GDM1 (cell line): Measurements from ENCODE around the gene HDAC1.
"Not testable (repeated sequence)": the region's sequence is repeated elsewhere in the genome, so short reads cannot be mapped to it uniquely, and the experiment has no call there.

Experiments
- DNase-seq: peaks from one replicate; lab custom pipeline; 2025; lab: John Stamatoyannopoulos, UW

The HDAC1 gene

DNA sequence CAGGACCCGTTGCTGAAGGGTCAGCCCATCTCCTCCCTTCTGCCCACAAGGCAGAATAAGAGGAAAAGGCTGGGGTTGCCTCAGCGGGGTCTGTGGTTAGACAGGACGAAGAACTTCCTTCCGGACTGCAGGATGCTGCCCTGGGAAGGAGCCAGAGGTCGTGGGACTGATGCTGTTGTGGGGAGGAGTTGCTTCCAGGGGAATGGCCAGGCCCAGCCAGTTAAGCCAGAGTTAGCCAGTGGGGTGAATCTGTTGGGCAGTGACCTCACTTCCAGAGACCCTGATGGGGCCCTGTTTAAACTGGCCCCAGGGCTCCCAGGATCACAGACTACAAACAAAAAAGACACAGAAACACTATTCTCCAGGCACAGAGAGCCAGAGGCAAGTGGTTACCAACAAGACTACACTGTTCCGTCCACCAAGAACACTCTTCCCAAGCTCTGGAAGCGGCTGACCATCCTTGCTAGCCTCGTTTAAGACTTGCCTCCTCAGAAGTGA, 57.4 kb downstream of the HDAC1 start:
- peak; percentile 68 for DNase-seq

DNA sequence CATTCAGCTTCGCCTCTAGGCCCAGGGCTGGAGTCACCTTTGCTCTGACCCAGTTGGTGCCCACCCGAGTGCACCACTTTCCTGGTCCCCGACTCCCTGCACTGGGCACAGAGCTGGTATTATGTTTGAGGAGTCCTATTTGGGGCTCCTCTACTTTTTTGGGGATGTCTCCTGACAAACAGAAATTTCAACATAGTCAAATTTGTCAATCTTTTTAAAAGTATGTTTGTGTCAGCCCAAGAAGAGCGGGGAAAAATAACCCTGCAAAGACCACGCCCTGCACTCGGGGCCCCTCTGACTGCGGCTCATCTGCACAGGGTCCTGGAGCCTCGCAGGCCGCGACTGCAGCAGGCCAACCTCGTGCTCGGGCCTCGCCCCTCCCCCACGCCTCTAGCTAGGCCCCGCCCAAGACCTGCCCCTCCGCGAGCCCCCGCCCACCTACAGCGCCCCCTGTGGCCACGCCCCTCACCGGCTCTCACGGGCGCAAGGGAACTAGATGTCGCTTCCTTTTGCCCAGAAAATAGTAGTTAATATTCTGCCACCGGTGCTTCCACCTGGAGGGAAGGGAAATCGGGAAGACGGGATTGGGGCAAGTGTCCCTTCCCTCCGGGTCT, 59.0 kb downstream of the HDAC1 start:
- peak; percentile 83 for DNase-seq

DNA sequence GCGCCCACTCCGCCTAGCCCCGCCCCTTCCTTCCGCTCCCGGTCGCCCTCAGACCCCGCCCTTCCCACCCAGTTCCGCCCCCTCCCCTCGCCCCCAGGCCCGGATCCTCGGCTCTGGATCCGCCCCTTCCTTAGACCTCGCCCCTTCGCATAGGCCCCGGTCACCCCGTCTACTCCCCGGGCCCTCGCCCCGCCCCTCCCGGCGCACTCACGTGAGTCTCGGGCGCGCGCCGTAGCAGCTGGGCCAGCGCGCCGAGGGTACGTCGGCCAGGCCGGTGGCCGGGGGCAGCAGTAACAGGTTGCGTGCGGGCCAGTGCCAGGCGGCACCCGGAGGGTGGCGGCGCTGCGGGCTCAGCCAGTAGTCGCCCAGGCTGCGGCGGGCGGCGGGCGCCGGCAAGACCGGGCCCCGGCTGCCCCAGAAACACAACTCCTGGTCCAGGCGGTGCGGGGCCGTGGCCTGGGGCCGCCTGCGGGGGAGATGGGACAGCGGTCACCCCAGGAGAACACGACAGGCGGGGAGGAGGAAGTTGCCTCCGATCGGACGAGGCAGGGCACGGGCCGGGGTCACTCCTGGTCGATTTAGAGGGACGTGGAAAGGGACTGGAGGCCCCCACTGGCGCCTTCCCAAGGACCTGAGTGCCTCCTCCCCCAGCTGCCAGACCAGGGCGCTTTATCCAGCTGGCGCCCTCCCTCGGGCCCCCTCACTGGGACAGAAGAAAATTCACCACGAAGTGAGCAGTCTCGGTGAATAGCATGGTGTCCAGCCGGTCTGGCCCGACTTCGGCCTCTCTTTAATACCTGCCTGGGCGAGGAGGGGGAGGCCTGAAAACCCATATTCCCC, 59.7 kb downstream of the HDAC1 start:
- DNase-seq, result peak; percentile 93

DNA sequence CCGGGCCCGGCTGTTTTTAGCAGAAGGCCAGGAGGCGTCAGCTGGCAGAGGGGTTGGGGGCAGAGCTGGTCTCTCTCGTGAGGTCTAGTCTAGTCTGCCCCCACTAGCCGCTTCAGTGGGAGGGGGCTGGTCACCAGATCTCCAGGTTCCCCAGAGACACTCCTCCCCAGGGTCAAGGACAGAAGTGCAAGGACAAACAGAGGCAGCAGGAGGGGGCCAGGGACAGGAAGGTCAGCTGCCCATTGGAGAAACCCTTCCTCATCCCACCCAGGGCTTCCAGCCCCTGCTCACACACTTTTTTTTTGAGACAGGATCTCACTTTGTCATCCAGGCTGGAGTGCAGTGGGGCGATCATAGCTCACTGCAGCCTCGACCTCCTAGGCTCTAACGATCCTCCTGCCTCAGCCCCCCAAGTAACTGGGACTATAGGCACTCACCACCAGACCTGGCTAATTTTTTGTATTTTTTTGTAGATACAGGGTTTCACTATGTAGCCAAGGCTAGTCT, 60.4 kb downstream of the HDAC1 start:
- no peak for DNase-seq

DNA sequence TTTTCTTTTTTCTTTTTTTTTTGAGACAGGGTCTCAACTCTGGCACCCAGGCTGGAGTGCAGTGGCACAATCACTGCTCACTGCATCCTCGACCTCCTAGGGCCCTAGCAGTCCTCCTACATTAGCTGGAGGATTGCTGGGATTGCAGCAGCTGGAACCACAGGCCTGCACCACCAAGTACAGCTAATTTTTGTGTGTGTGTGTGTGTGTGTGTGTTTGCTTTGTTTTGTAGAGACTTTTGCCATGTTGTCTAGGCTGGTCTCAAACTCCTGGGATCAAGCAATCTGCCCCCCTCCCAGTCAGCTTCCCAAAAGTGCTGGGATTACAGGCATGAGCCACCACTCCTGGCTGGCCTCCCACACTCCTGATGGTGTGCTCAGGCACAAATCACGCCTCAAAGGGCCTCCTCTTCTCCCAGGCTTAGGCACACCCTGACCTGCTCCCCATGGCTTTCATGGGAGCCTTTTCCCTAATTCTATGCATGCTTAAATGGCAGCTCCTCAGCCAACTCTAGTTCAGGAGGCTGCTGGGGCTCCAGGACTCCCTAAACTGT, 61.0 kb downstream of the HDAC1 start:
- DNase-seq, result no peak

DNA sequence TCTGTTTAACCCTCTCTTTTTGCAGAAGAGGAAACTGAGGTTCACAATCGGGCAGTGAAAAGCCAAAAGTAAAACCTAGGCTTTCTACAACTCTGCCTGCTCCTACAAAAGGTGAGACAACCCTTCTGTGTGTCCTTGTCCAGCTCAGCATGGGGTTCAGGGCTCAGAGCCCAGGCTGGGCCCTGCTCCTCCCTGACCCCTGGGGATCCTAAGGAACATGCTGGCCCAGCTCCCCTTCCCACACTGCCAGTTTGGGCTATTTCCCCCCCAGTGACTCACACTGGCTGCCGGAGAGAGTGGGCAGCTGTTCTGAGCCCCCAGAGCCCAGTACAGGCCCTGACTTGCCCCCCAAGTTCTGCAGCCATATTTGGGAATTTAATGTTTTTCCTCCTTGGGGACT, 61.5 kb downstream of the HDAC1 start:
- no peak for DNase-seq

DNA sequence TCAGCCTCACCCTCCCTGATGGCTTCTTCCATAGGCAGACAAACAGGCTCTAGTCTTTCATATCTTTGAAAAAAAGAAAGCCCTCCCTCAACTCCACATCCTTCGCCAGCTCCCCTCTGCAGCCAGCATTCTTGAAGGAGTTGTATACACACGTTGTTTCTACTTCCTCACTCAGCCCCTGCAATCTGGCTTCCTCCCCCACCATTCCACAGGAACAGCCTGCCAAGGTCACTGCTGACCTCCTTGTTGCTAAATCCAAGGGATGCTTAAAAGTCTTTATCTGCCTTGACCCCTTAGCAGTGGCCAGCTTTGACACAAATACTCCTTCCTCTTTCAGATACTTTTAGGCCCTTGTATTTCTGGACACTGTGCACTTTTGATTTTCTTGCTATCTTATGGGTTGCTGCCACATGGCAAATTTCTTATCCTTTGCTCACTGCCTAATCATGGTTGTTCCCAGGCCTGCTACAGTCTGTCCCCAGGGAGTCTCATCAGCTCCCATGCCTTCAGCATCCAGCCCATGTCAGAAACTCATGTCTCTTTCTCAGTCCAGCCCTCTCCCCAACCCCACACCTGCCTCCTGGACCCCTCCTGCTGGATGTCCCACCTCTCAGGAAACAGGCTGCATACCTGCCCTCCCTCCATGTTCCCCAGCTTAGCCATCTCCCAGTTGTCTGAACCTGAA, 62.1 kb downstream of the HDAC1 start:
- no peak for DNase-seq

DNA sequence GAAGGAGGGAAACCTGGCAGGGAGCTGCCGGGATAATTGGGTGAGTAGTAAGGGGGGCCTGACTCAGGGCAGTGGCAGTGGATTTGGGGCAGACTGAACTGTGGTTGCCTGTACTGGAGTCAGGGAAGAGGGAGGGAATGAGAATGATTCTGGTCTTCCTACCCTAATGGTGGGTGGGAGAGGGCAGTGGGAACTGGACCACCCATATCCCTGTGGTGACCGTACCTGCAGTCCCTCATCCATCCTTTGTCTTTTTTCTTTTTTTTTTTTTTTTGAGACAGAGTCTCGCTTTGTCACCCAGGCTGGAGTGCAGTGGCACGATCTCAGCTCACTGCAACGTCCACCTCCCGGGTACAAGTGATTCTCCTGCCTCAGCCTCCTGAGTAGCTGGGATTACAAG, 63.9 kb downstream of the HDAC1 start:
- DNase-seq, result not testable (repeated sequence)

DNA sequence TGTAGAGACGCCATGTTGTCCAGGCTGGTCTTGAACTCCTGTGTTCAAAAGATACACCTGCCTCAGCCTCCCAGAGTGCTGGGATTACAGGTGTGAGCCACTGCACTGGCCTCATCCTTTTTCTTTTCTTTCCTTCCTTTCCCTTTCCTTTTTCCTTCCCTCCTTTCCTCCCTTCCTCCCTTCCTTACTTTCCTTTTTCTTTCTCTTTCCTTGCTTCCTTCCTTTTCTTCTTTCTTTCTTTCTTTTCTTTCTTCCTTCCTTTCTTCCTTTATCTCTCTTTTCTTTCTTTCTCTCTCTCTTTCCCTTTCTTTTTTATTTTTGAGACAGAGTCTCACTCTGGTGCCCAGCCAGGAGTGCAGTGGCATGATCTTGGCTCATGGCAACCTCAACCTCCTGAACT, 64.6 kb downstream of the HDAC1 start:
- no peak for DNase-seq

DNA sequence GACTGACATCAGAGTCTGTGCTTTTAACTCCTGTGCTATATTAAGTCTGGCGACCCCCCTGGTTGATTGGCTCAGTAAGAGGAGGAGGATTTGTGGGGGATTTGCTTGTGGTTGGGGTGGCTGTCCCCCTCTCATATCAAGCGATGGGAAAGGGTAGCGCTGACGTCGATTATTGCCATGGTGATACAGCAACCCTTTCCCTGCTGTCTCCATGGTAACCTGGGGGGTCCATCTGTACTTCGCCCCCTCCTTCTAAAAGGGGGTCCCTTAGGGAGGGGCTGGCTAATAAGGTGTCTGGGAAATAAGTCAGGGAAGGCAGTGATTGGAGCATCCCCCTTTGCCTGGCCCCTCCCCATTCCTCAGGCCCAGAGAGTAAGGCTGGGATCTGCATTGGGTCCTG, 65.7 kb downstream of the HDAC1 start:
- DNase-seq, result no peak

DNA sequence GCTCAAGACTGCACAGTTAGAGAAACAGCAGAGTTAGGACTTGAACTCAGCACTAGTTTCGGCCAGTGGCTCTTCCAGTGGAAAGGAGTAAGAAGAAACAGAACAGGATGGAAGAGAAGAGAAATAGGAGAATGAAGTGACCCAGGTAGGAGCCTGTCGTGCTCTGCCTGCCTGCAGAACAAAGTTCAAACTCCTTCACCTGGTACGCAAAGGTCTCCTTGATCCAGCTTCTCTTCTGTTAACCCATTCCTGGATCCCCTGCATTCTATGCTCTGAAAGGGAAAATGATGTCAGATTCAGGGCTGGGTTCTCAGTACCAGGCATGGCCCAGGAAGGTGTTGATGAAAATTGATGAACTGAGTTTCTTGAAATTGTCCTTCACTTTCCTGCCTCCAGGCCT, 66.6 kb downstream of the HDAC1 start:
- no peak for DNase-seq

DNA sequence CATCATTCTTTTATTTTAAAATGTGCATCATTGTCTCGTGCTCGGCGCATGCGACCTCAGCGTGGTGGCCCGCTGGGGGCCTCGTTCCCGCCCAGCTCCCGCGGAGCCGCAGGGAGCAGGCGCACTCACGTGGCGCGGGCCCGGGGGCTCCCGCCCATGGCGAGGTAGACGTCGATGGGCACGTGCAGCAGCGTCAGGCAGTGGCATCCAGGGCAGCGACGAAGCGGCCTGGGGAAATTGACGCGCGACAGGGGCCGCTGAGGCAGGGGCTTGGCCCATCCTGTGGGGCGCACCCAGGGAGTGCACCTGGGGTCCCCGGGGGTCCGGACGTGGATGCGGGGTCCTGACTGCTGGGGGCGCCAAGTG, 69.4 kb downstream of the HDAC1 start:
- no peak for DNase-seq

DNA sequence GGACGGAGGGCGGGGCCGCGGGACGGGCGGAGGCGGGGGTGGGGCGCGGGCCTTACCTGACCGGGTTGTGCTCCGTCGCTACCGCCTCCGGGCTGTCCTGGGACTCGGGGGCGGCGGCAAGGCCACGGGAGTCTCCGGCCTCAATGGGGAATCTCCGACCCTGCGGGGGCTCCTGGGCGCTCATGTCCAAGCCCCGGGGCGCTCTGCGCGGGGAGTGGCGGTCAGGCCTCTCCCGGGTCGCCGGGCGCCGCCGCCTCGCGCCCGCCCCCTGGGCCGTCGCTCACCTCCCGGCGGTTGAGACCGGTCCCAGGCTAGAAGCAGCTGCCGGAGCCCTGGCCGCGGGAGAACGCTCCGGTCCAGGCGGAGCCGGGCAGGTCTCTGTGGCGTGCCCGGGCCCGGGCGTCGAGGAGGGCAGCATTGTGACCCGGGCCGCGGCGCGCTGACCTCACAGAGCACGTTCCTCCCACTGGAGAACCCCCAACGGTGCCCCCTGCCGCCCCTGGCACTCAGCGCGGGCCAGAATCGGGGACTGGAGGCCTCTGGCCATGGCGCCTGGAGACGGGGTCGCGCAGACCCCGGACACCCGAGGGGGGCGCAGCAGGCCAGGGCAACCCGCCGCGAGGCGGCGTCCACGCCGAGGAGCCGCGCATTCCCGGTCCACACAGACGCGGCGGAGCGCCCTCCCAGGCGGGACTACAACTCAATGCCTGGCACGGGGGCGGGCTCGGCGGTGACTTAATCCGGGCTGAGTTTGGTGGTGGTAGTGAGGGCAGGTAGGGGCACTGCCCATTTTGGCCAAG, 70.0 kb downstream of the HDAC1 start:
- DNase-seq, result no peak

DNA sequence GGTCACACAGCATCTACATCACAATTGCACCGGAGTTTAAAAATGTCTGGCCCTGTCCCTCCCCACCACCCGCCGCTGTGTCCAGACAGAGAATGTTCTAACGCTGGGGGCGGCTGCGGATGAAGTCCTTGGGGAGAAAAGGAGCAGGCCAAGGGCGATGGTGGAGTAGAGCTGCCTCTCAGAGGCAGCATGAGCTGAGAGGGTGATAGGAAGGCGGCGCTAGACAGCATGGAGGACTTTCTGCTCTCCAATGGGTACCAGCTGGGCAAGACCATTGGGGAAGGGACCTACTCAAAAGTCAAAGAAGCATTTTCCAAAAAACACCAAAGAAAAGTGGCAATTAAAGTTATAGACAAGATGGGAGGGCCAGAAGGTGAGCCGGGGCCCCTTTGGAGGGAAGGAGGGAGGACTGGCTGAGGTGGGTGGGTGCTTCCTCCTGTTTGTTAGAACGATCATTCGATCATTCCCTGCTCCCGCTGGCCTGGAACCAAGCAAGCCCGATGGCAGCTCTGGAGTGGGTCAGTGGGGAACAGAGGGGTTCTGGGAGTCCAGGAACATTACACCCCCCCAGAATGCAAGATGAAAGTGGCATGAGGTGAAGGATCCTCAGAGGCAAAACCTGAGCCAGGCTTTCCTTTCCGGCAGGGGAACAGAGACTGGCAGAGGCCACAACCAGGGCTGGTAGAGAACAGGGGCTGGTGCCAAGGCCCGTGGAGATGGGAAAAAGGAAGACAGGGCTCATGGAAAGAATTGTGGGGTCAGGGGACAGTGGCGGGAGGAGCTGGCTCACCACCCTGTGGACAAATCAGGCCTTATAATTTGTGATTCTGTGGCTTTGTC, 70.8 kb downstream of the HDAC1 start, which contains the start of the genes FAM229A and TSSK3:
Gene FAM229A (minus strand): TSS at position 12 of the 840 bp plus-strand sequence. CDS start 394 bp downstream, outside the sequence.
Gene TSSK3 (plus strand): TSS at position 66 of the 840 bp plus-strand sequence. CDS start 163 bp downstream, at position 229.
- no peak for DNase-seq

DNA sequence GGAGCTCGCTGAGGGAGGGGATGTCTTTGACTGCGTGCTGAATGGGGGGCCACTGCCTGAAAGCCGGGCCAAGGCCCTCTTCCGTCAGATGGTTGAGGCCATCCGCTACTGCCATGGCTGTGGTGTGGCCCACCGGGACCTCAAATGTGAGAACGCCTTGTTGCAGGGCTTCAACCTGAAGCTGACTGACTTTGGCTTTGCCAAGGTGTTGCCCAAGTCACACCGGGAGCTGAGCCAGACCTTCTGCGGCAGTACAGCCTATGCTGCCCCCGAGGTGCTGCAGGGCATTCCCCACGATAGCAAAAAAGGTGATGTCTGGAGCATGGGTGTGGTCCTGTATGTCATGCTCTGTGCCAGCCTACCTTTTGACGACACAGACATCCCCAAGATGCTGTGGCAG, 71.8 kb downstream of the HDAC1 start:
- no peak for DNase-seq

DNA sequence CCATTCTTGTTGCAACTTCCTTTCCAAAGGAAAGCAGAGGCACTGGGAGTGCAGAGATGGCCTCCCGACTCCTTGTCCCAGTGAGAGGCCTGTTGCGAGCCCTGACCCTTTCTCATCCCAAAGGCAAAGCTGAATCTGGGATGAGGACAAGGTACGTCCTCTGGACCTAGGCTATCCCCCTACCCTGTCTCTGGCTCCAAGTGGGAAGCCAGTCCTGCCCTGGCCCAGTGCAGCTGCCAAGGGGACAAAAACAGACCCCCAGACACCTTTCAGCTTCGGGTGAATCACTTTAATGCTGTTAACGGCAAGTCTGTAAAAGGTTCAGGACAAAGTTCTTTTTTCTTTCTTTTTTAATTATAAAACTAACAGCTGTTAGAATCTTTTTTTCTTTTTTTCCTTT, 73.0 kb downstream of the HDAC1 start:
- no peak for DNase-seq

DNA sequence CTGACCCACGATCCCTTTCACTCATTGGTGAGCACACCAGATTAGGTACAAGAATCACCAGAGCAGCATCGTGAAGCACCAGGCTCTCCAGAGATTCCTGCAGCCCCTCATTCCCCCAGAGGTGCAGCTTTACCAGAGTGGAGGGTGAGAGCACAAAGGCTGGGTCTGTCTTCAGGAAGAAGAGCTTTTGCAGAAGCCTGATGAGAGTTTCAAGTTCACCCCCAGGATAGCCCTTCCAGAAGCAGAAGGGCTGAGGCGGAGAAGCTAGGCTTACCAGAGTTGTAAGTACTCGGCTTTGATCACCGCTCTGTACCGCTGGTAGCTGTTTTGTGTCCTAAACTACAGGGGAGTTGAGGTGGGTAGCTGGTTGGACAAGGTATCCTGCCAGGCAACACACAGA, 73.6 kb downstream of the HDAC1 start:
- DNase-seq, result no peak

DNA sequence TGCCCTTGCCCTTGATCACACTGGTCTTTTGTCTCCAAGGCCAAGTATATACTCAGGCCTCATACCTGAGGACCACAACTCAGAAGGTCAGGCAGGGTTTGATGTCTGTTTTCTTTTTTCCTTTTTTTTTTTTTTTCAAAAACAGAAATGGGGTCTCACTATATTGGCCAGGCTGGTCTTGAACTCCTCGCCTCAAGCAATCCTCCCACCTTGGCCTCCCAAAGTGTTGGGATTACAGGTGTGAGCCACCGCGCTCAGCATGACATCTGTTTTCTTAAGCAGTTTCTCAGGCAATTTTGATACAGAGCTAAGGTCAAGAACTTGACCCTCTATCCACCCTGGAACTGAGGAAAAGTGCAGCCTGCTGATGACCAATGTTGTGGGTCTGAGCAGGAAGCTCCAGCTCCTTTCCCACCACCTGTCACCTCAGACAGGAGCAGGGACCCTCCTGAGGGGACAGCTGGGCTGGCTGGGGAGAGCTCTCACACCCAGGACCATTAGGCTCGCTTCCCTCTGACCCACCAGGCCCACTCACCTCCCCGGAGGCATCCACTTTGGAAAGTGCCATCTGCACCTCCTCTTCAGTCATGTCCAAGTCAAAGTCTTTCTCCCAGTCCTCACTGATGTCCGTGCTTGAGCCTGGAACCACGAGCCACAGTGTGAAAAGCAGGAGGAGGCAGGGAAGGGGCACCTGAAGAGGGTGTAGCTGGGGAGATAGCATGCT, 76.2 kb downstream of the HDAC1 start:
- no peak for DNase-seq

DNA sequence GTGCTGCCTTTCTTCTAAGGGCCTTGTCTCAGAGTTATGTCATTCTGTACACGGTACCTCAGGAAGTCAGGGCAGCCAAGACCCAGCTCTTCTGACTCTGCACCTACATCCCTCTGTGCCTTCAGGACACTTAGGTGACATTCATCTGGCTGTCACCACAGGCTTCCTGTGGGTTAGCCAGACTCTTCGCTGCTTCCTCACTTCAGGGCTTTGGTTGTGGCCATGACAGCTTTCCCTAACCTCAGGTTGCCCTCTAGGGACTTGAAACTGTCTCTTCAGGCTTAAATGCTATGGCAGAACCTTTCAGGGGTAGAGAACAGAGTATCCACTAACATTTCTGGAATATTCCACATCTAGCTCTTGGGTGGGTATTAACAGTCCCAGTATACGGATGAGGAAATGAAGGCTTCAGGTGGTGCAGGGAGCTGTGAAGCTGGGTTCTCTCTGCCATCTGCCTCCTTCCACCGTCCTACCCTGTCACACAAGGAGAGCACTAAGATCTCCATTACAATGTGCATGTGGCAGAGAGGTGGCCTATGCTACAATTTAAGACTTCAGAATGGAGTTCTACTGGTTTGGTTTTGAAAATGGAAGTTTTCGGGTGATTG, 80.4 kb downstream of the HDAC1 start:
- peak; percentile 85 for DNase-seq
